ENCODE data around the gene KDM4C.
"Not testable (repeated sequence)": the region's sequence is repeated elsewhere in the genome, so short reads cannot be mapped to it uniquely, and the experiment has no call there.

KDM4C gene

DNA sequence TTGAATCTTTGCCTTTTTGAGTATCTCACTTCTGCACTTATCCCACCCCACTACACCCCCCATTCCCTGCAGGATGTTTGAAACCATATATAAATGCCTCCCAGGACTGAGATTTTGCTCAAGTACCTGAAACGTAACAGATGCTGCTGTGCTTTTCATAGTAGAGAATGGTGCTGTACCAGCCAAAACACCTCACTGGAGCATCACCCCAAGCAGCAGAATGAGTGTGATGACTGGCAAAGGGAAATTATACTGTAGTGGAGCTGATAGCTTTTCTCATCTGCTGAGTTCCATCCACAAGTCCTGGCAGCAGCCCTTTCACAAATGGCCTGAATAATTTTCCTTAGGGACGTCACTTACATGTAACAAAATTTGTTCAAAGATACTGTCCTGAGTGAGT is 246.1 kb downstream of the KDM4C start:
- DNase-seq (ENCODE audit: extremely low spot score, insufficient read length, low read depth) (no peak), FAIRE-seq (no peak)

GRCh38 chr9:7006417-7006816 is 248.6 kb downstream of the KDM4C start:
- no peak for FAIRE-seq
- DNase-seq (ENCODE audit: extremely low spot score, insufficient read length, low read depth): no peak

GRCh38 chr9:7008411-7008810 is 250.6 kb downstream of the KDM4C start:
- FAIRE-seq (no peak), DNase-seq (ENCODE audit: extremely low spot score, insufficient read length, low read depth) (no peak)

GRCh38 chr9:7009065-7009464 is 251.3 kb downstream of the KDM4C start:
- FAIRE-seq (no peak), DNase-seq (ENCODE audit: extremely low spot score, insufficient read length, low read depth) (no peak)

DNA sequence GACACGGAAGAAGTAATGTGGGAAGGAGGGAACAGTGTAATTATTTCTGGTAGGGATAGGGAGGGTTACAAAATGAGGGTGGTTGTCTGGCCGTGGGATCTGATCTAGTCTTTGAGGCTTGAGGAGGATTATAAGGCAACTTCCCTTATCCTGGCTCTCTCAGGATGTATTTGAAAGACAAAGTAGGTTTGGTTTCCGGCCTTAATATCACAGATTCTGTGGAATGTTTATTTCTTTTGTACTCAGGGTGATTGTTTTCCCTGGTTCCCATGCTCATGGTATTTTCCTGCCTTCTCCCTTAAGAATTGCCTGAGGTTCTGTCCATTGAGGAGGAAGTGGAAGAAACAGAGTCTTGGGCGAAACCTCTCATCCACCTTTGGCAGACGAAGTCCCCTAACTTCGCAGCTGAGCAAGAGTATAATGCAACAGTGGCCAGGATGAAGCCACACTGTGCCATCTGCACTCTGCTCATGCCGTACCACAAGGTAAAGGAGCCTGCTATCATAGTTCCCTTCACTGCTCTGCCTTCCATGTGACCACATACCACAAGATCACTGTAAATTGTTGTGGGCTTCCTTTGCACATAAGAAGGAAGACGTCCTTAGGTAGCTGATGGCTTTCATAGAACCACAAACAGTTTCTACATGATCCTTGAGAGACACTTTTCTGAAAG is 253.8 kb downstream of the KDM4C start:
- DNase-seq (ENCODE audit: extremely low spot score, insufficient read length, low read depth) (no peak), FAIRE-seq (no peak)

DNA sequence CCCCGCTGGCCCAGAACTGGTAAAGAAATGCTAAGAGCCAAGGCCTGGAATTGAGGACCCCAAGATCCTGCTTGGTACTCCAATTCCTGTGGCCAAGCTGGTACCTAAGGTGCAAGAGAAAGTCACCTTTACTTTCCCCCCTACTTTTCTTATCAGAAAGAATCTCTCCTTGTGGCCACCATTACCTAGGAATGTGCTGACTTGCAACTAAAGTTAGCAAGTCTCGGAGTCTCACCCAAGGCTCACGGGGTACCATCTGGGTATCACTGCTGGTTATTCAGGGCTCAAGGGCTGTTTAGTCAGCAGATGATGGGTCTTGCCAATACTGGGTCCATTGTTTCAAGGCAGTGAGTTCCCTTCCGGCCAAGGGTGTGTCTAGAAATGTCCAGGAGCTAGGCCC is 270.2 kb downstream of the KDM4C start:
- FAIRE-seq (no peak), DNase-seq (ENCODE audit: extremely low spot score, insufficient read length, low read depth) (no peak)

DNA sequence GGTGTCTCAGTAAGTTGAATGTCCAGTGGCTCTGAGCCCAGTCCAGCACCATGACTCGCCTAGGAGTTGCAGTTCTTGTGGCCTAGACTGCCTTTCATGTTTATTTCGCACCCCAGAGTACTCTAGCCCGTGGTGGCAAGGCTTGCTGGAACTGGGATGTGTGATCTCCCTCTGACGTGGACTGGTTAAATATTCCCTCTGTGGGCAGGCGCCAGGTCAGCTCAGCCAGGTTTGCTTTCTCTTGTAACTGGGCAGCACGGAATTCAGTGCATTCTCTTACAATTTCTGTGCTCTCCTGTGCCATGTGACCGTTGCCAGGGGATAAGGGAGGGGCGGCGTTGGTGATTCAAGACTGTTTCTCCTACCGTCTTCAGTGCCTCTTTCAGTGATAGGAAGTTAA is 270.8 kb downstream of the KDM4C start:
- DNase-seq (ENCODE audit: extremely low spot score, insufficient read length, low read depth) (no peak), FAIRE-seq (no peak)

- DNase-seq (ENCODE audit: extremely low spot score, insufficient read length, low read depth); FAIRE-seq: not testable (repeated sequence)
These were observed 273.2 kb downstream of the KDM4C start for GRCh38 chr9:7030943-7031342.

DNA sequence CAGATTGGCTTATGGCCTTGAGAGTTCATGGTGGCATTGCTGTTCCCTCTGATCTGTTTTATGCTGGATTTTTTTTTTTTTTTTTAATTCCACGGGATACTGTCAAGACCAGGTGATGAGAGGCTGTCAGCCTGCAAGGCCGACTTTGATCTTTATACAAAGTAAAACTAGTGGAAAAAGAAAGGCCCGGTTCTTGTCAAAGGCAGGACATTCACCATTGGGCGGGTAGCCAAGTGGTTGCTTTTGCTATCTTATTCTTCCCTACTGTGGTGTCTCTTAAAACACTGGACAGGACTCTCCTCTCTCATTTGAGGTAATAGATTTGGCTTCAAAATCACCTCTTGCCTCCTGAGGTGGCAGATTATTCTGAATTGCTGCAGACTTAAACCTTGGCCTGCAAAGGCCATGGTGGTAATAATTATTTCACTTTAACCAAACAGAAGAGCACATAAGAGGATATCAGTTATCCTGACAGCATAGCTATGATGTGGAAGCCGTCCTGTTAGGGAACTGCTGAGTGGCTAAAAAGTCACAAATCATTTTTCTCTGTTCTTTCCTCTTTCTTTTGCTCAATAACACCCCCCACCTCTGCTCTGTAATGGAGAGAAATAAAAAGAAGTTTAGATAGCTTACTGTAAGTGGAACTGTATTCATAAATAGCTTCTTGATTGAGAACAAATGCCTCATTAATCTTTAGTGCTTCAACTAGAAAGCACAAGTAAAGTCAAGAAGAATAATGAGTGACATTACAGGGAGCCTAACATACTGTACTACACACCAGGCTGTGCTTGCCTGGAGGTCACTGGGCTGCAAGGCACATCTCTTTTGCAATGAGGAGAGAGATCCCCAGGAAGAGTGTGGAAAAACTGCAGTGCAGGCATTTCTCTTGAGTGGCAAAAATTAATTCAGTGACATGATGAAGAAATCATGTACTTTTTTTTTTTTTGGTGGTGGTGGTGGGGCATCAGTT is 275.6 kb downstream of the KDM4C start:
- FAIRE-seq (no peak), DNase-seq (ENCODE audit: extremely low spot score, insufficient read length, low read depth) (no peak)

- FAIRE-seq: no peak
- no peak for DNase-seq (ENCODE audit: extremely low spot score, insufficient read length, low read depth)
These were observed 279.4 kb downstream of the KDM4C start for GRCh38 chr9:7037176-7037575.

DNA sequence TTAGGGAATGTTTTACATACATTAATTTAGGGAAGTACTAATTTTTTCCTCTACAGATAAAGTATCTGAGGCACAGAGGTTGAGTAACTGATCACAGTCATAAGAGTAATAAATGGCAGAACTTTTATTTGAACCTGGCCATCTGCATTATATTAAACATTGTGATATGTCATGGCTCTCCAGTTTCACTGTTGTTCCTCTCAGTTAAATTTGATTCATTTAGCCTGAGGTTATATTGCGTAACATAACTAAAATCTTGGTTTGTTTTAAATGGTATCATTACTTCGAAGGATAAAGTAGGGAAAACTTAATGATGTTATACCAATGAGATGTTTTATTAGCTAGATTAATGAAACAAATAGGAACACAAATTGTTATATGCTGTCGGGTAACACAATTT is 284.4 kb downstream of the KDM4C start:
- no peak for FAIRE-seq

DNA sequence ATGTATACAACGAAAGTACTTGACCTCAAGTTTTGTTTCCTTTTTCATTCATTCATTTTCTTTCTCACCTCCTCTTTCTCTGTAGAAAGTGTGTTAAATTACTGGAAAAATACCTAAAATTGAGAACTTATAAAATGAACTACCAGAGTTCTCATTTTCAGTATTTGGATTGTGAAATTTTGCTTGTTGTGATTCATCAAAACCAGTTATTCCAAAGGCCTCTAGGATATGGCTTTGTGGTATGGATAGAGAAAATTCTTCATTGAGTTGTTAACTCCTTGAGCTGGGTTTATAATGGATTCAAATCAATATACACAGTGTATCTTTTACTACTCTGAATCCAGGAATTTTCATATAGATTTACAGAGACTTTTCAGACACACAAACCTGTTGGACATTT is 287.6 kb downstream of the KDM4C start:
- FAIRE-seq (no peak), DNase-seq (ENCODE audit: extremely low spot score, insufficient read length, low read depth) (no peak)

More for the DNA sequence above, 284.4 kb downstream of the KDM4C start:
- no peak for DNase-seq (ENCODE audit: extremely low spot score, insufficient read length, low read depth)

DNA sequence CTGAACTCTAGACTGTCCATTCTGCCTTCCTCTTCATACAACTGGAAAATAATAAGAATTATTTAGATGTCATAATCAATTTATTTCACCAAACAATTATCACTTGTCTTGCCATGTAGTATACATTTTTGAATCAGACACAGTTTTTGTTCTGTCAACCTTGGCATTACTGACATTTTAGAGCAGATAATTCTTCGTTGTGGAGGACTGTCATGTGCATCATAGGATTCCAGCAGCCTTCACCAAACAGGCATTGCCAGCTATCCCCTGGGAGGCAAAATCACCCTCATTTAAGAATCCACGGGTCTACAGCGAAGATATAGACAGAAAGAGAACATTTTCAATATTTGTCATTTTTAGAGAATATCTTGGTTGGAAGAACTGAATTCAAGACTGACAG is 293.9 kb downstream of the KDM4C start:
- no peak for FAIRE-seq
- DNase-seq (ENCODE audit: extremely low spot score, insufficient read length, low read depth): no peak

DNA sequence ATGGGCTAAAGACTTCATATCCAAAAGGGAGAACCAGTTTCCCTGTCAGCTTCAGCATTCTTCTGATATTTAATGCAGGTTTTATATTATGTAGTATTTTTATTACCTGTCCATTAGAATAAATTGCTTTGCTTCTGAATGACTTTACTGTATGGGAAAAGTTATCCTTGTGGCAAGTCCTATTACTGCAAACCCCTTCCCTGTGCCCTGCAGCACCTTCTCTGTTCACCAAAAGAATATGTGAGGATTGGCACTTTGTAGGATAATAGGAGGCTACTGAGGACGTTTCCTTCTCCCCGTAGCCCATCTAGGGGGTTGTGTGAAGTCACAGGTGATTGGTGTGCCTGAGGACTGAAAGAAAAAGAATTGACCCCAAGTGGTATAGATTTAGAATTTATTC is 296.1 kb downstream of the KDM4C start:
- FAIRE-seq: no peak
- DNase-seq (ENCODE audit: extremely low spot score, insufficient read length, low read depth): no peak

DNA sequence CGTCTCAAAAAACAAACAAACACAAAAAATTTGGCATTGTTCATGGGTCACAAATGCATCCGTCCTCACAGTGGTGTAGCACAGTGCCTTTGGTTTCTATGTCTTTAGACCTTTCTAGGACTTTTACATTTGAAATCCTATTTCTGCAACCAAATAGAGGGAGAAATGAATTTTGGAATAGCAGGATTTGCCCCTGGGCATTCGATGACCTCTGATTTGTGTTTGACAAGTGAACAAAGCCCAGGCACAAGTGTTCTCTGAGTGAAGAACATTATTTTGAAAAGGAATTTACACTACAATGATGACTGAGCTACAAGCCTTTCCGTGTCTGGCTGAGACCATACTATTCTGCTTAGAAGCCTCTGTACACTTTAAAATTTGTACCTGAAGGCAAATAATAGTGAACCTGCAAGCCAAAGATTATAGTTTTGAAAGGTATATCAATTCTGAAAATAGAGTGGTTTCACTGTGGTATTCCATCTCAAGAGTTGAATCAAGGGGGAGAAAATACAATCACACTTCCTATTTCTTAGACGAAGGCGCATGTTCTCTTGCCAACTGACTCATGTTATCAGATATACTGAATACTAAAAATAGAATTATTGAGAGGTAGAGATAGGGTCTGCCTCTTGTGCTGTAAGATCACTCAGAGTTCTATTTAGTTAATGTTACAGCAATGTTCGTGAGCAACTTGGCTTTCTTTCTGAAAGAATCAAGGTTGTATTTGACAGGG is 297.6 kb downstream of the KDM4C start:
- FAIRE-seq (peak; percentile 39), DNase-seq (ENCODE audit: extremely low spot score, insufficient read length, low read depth) (no peak)

GRCh38 chr9:7056254-7056653 is 298.5 kb downstream of the KDM4C start:
- no peak for FAIRE-seq
- no peak for DNase-seq (ENCODE audit: extremely low spot score, insufficient read length, low read depth)

GRCh38 chr9:7058473-7058872 is 300.7 kb downstream of the KDM4C start:
- DNase-seq (ENCODE audit: extremely low spot score, insufficient read length, low read depth) (no peak), FAIRE-seq (no peak)

DNA sequence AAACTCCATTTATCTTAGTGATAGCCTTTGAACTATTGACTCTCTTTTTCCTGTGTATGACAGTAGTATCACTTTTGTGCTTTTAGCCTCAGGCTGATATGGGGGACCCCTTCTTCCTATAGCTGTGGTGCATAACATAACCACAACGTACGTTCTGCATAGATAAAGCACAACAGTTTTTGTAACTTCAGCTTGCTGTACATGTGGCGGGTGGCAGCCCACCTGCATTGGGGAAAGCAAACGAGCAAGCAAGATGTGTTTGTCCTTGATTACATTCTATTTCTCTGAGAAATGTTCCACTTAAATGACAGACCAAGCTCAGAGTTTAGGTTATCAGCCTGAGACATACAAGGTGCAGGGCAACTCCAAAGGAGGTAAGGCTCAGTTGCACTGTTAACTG is 309.4 kb downstream of the KDM4C start:
- FAIRE-seq (no peak), DNase-seq (ENCODE audit: extremely low spot score, insufficient read length, low read depth) (no peak)

DNA sequence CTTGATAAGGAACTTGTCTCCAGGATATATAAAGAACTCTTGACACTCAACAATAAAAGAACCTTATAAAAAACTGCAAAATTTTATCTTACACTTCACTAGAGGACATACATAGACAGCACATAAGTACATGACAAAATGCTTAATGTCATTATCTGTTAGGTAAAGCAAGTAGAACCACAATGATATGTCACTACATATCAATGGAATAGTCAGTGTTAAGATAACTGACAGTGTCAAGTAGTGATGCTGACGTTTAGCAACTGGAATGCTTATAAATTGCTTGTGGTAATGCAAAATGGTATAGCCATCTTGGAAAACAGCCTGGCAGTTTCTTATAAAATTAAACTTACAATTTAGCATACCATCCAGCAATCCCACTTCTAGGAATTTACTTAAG is 314.1 kb downstream of the KDM4C start:
- FAIRE-seq: no peak

GRCh38 chr9:7073706-7074105 is 315.9 kb downstream of the KDM4C start:
- DNase-seq (ENCODE audit: extremely low spot score, insufficient read length, low read depth) (no peak), FAIRE-seq (no peak)

More for the DNA sequence above, 314.1 kb downstream of the KDM4C start:
- no peak for DNase-seq (ENCODE audit: extremely low spot score, insufficient read length, low read depth)

DNA sequence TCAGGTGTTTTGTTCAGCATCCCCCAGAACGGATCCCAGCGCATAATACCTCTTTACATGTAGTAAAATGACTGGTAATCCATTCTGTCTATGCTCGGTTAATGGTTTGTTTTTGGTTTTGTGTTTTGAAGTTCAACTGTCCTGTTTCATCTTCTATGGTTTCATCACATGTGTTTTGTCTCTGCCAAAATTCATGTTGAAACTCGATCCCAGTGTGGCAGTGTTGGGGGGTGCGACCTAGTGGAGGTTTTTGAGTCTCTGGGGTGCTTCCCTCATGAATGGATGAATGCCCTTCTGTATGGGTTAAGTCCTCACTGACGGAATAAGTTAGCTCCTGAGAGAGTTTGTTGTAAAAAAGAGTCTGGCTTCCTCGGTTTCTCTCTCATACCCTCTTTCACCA is 317.4 kb downstream of the KDM4C start:
- no peak for FAIRE-seq
- DNase-seq (ENCODE audit: extremely low spot score, insufficient read length, low read depth): no peak
